Measurements from ENCODE around the gene NLGN1. TPM values are rescaled to one million over a fixed set of nuclear protein-coding genes. Genes with fewer than 3 reads are reported as not detected.

Gene NLGN1
- total and polyA plus RNA-seq, 2 of the 8 experiments (the other 6 are each of a cell fraction or from before 2014, with no cell fraction given) = 7.8 to 14.8 TPM

DNA sequence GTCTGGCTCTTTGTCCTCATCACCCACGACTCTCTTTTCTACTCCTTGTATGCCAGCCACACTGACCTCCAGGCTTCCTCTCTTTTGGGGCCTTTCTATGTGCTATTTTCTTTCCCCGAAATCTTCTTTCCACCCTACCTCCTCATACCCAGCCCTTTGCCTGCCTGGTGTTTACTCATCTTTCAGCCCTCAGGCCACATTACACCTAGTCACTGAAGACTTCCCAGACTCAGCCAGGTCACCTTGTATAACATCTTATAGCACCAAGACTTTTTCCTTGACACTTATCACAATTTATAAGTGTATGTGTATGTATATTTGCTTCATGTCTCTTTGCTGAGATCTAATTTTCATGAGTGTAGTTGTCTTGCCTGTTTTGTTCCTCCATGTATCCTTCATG, 396.4 kb downstream of the NLGN1 start:
- FAIRE-seq = no peak
- no peak overlapping the region for H4K8ac ChIP-seq (ENCODE audit: extremely low read depth, insufficient read depth, low read length)
- no peak overlapping the region for H2BK12ac ChIP-seq (ENCODE audit: low read depth, low read length)
- no peak overlapping the region for H3K4ac ChIP-seq (replicated peaks; ENCODE audit: insufficient read length, low read depth, low read length)
- H3K79me1 ChIP-seq (ENCODE audit: low read depth, low read length) = no peaks in the 10 kb centered on the region
- H3K23ac ChIP-seq (ENCODE audit: insufficient read length) = no peak overlapping the region
- no peak overlapping the region for H2BK15ac ChIP-seq (ENCODE audit: low read length)
- H3K27me3 ChIP-seq (replicated peaks in 1 of 4; ENCODE audit: control insufficient read depth in 3 of 4, extremely low read depth in 1 of 4, insufficient read depth in 3 of 4, low read length in 3 of 4) = no peaks in the 10 kb centered on the region
- POLR2A ChIA-PET (ENCODE audit: partially characterized antibody) = no interaction called here
- H4K5ac ChIP-seq (ENCODE audit: insufficient read length, low read depth, low read length) = no peak overlapping the region
- CTCF ChIA-PET (ENCODE audit: partially characterized antibody) = interaction anchor here (0.6 kb wide), 1 partner anchor 26 kb away, joined by 3 read pairs; no protein-coding TSS in a partner anchor
- no peaks in the 10 kb centered on the region for H3K36me3 ChIP-seq (ENCODE audit: control insufficient read depth in 2 of 4, insufficient read depth in 4 of 4, low read length in 3 of 4)
- H3K27ac ChIP-seq (ENCODE audit: low read depth, low read length) = no peak overlapping the region
- H2BK20ac ChIP-seq (ENCODE audit: low read length) = no peak overlapping the region
- 78% methylated on average over 2 of the region's 2 CpGs; no CpG with 5 or more reads in 1 of the 2 experiments for WGBS, 2 experiments (ENCODE audit: extremely low coverage in 1 of 2, insufficient coverage in 1 of 2, insufficient read length in 1 of 2, insufficient replicate concordance in 2 of 2, low coverage in 1 of 2, low lambda C conversion rate in 2 of 2, missing lambda C conversion rate in 1 of 2)
- H2BK120ac ChIP-seq (replicated peaks; ENCODE audit: low read depth, low read length) = no peak overlapping the region
- no peak overlapping the region for H3K18ac ChIP-seq (ENCODE audit: extremely low read depth, low read length)
- no peaks in the 10 kb centered on the region for H3K79me2 ChIP-seq (ENCODE audit: control insufficient read depth in 1 of 2, insufficient read depth in 2 of 2, low read length in 2 of 2)
- H3K4me3 ChIP-seq (ENCODE audit: extremely low read depth in 1 of 4, insufficient read depth in 2 of 4, low read depth in 3 of 4, low read length in 4 of 4) = no peak overlapping the region
- H3K9ac ChIP-seq (replicated peaks in 1 of 4; ENCODE audit: extremely low read depth in 1 of 4, low read depth in 3 of 4, low read length in 3 of 4) = no peak overlapping the region
- no peak for DNase-seq (ENCODE audit: low read depth in 1 of 2, low spot score in 2 of 2)
- H3K9me3 ChIP-seq (ENCODE audit: insufficient read depth in 2 of 2, low read depth in 1 of 2, low read length in 1 of 2) = no peaks in the 10 kb centered on the region
- no peak overlapping the region for H3K56ac ChIP-seq (replicated peaks; ENCODE audit: insufficient read length, low read depth, low read length)
- no peak for TF ChIP-seq JUN (IDR thresholded peaks at IDR 0.05; ENCODE audit: low read depth, low read length)
- no peak for TF ChIP-seq NANOG (IDR thresholded peaks at IDR 0.05; ENCODE audit: insufficient read depth, low read depth, low read length, poor library complexity, severe bottlenecking)
- TF ChIP-seq MAFK (IDR thresholded peaks at IDR 0.05; ENCODE audit: low read depth, low read length) = no peak
- TF ChIP-seq, protein P1, sequence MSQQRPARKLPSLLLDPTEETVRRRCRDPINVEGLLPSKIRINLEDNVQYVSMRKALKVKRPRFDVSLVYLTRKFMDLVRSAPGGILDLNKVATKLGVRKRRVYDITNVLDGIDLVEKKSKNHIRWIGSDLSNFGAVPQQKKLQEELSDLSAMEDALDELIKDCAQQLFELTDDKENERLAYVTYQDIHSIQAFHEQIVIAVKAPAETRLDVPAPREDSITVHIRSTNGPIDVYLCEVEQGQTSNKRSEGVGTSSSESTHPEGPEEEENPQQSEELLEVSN (IDR thresholded peaks at IDR 0.05) = no peak
- peaks cover 0 to 2% (median 0%) of the 10 kb centered on the region in 4 experiments; a peak in 1 of 7 replicates for H3K4me1 ChIP-seq (replicated peaks in 1 of 4; ENCODE audit: control insufficient read depth in 3 of 4, insufficient read depth in 4 of 4, low read length in 3 of 4)
- no peak overlapping the region for H3K4me2 ChIP-seq (ENCODE audit: insufficient read depth in 1 of 2, low read depth in 2 of 2, low read length in 2 of 2)
- H2BK5ac ChIP-seq (ENCODE audit: low read depth, low read length) = no peak overlapping the region
- H4K20me1 ChIP-seq (replicated peaks in 1 of 2; ENCODE audit: control insufficient read depth in 1 of 2, insufficient read depth in 2 of 2, low read length in 2 of 2) = no peaks in the 10 kb centered on the region
- no peak overlapping the region for H2AK5ac ChIP-seq (ENCODE audit: low read depth, low read length)
- no peak overlapping the region for H2AFZ ChIP-seq (ENCODE audit: low read length)
- no peak overlapping the region for H3K14ac ChIP-seq (ENCODE audit: insufficient read length)
- H3K23me2 ChIP-seq (ENCODE audit: low read depth, low read length) = 0 out of 2 replicates have a peak, but pooled peaks cover 2% of the 10 kb centered on the region
- H4K91ac ChIP-seq (replicated peaks; ENCODE audit: insufficient read length, low read length) = no peak overlapping the region
